H1 (cell line): ENCODE results near the gene HABP4. TPM values are rescaled to one million over a fixed set of nuclear protein-coding genes. Genes with fewer than 3 reads are reported as not detected.

Source experiments
- CTCF ChIA-PET: fragments of 300-600 bp; sonication (Branson Sonifier 250); formaldehyde crosslinking; loops from one replicate; lab custom pipeline; 2021; ENCODE audit not compliant: partially characterized antibody; lab: Charles Lee
- POLR2A ChIA-PET: fragments of 300-600 bp; sonication (Branson Sonifier 250); formaldehyde crosslinking; loops from one replicate; lab custom pipeline; 2021; ENCODE audit warnings: inconsistent platforms; ENCODE audit not compliant: partially characterized antibody; lab: Charles Lee
- DNase-seq, 2 experiments: peaks; one replicate each; pipeline versions ENCODE4 v3.0.0 to v3.0.0-alpha.2; 2010 to 2022; ENCODE audit warnings: low spot score in 2 of 2, low read depth in 1 of 2, mixed read lengths in 1 of 2
- FAIRE-seq: peaks from 2 replicates; lab custom pipeline; 2011; peaks lifted over from hg19 to GRCh38; lab: Jason Lieb, UNC
- H2AFZ ChIP-seq: 2 replicates; pipeline ENCODE4 v1.8.1; 2012; ENCODE audit warnings: low read length, inconsistent platforms
- H2AK5ac ChIP-seq: 2 replicates; pipeline ENCODE4 v1.6.1; 2013; ENCODE audit warnings: low read depth, low read length
- H2BK120ac ChIP-seq: replicated peaks from 2 replicates; pipeline ENCODE3; 2013; ENCODE audit warnings: low read depth, low read length, inconsistent platforms
- H2BK12ac ChIP-seq: 2 replicates; pipeline ENCODE4 v1.6.1; 2013; ENCODE audit warnings: low read depth, low read length
- H2BK15ac ChIP-seq: 2 replicates; pipeline ENCODE4 v1.6.1; 2013; ENCODE audit warnings: low read length
- H2BK20ac ChIP-seq: 2 replicates; pipeline ENCODE4 v1.6.1; 2013; ENCODE audit warnings: low read length
- H2BK5ac ChIP-seq: 2 replicates; pipeline ENCODE4 v1.6.1; 2013; ENCODE audit warnings: low read depth, low read length
- H3K14ac ChIP-seq: 2 replicates; pipeline ENCODE4 v1.6.1; 2013; ENCODE audit warnings: inconsistent platforms; ENCODE audit not compliant: insufficient read length
- H3K18ac ChIP-seq: 2 replicates; pipeline ENCODE4 v1.6.1; 2013; ENCODE audit warnings: low read length; ENCODE audit errors: extremely low read depth
- H3K23ac ChIP-seq: 2 replicates; pipeline ENCODE4 v1.6.1; 2013; ENCODE audit warnings: inconsistent platforms; ENCODE audit not compliant: insufficient read length
- H3K23me2 ChIP-seq: 2 replicates; pipeline ENCODE4 v1.6.1; 2013; ENCODE audit warnings: low read depth, low read length
- H3K27ac ChIP-seq: 2 replicates; pipeline ENCODE4 v1.6.1; 2011; ENCODE audit warnings: low read depth, low read length, inconsistent platforms
- H3K27me3 ChIP-seq, 4 experiments: replicated peaks in 1 of 4; 1 replicate in 1 of 4; 2 replicates in 3 of 4; pipeline versions ENCODE4 v1.6.1 to v1.8.1; 2011 to 2013; ENCODE audit warnings: low read length in 3 of 4, mild to moderate bottlenecking in 3 of 4, inconsistent platforms in 2 of 4, mixed read lengths in 2 of 4, moderate library complexity in 1 of 4; ENCODE audit not compliant: control insufficient read depth in 3 of 4, insufficient read depth in 3 of 4; ENCODE audit errors: extremely low read depth in 1 of 4
- H3K36me3 ChIP-seq, 4 experiments: 2 replicates each; pipeline versions ENCODE4 v1.6.1 to v1.8.1; 2011 to 2013; ENCODE audit warnings: mild to moderate bottlenecking in 4 of 4, low read length in 3 of 4, moderate library complexity in 2 of 4, control low read depth in 1 of 4, inconsistent platforms in 1 of 4; ENCODE audit not compliant: insufficient read depth in 4 of 4, control insufficient read depth in 2 of 4
- H3K4ac ChIP-seq: replicated peaks from 2 replicates; pipeline ENCODE3; 2013; ENCODE audit warnings: low read length, low read depth, mixed read lengths, inconsistent platforms; ENCODE audit not compliant: insufficient read length
- H3K4me1 ChIP-seq, 4 experiments: replicated peaks in 1 of 4; 1 replicate in 1 of 4; 2 replicates in 3 of 4; pipeline versions ENCODE4 v1.6.1 to v1.8.1; 2011 to 2013; ENCODE audit warnings: low read length in 3 of 4, inconsistent platforms in 2 of 4, mixed read lengths in 1 of 4; ENCODE audit not compliant: insufficient read depth in 4 of 4, control insufficient read depth in 3 of 4
- H3K4me2 ChIP-seq, 2 experiments: 2 replicates each; pipeline versions ENCODE4 v1.6.1 to v1.8.1; 2011 to 2013; ENCODE audit warnings: low read depth in 2 of 2, low read length in 2 of 2, control low read depth in 1 of 2, inconsistent platforms in 1 of 2, mild to moderate bottlenecking in 1 of 2; ENCODE audit not compliant: insufficient read depth in 1 of 2
- H3K4me3 ChIP-seq, 4 experiments: fragments of 200-600, 300-600 bp in 1 of 4; sonication (generic), shearing (Covaris generic), sonication (Bioruptor Twin) in 1 of 4; 2 replicates each; pipeline versions ENCODE4 v1.5.1 to v1.8.1; 2011 to 2016; ENCODE audit warnings: low read length in 4 of 4, low read depth in 3 of 4, control low read depth in 2 of 4, inconsistent platforms in 2 of 4, mild to moderate bottlenecking in 2 of 4, mixed read lengths in 1 of 4, moderate library complexity in 1 of 4; ENCODE audit not compliant: insufficient read depth in 2 of 4; ENCODE audit errors: extremely low read depth in 1 of 4
- H3K56ac ChIP-seq: replicated peaks from 2 replicates; pipeline ENCODE3; 2013; ENCODE audit warnings: low read depth, mild to moderate bottlenecking, mixed read lengths, low read length, inconsistent platforms; ENCODE audit not compliant: insufficient read length
- H3K79me1 ChIP-seq: 2 replicates; pipeline ENCODE4 v1.6.1; 2013; ENCODE audit warnings: low read depth, low read length, control low read depth
- H3K79me2 ChIP-seq, 2 experiments: 2 replicates each; pipeline versions ENCODE4 v1.6.1 to v1.8.1; 2012 to 2013; ENCODE audit warnings: low read length in 2 of 2, mild to moderate bottlenecking in 2 of 2, inconsistent platforms in 1 of 2; ENCODE audit not compliant: insufficient read depth in 2 of 2, control insufficient read depth in 1 of 2
- H3K9ac ChIP-seq, 4 experiments: replicated peaks in 1 of 4; 1 replicate in 1 of 4; 2 replicates in 3 of 4; pipeline versions ENCODE4 v1.6.1 to v1.8.1; 2011 to 2013; ENCODE audit warnings: low read depth in 3 of 4, low read length in 3 of 4, control low read depth in 2 of 4, mild to moderate bottlenecking in 2 of 4, moderate library complexity in 2 of 4, inconsistent platforms in 1 of 4; ENCODE audit errors: extremely low read depth in 1 of 4
- H3K9me3 ChIP-seq, 2 experiments: 2 replicates each; pipeline versions ENCODE4 v1.6.1 to v1.8.1; 2012 to 2013; ENCODE audit warnings: mild to moderate bottlenecking in 2 of 2, moderate library complexity in 2 of 2, control low read depth in 1 of 2, inconsistent platforms in 1 of 2, low read depth in 1 of 2, low read length in 1 of 2, mixed read lengths in 1 of 2; ENCODE audit not compliant: insufficient read depth in 2 of 2
- H4K20me1 ChIP-seq, 2 experiments: replicated peaks in 1 of 2; 2 replicates each; pipeline versions ENCODE3 to v1.8.1; 2011 to 2013; ENCODE audit warnings: inconsistent platforms in 2 of 2, low read length in 2 of 2, mild to moderate bottlenecking in 1 of 2; ENCODE audit not compliant: insufficient read depth in 2 of 2, control insufficient read depth in 1 of 2
- H4K5ac ChIP-seq: 2 replicates; pipeline ENCODE4 v1.6.1; 2013; ENCODE audit warnings: low read length, low read depth, mixed read lengths, inconsistent platforms; ENCODE audit not compliant: insufficient read length
- H4K8ac ChIP-seq: 2 replicates; pipeline ENCODE4 v1.8.0; 2013; ENCODE audit warnings: mild to moderate bottlenecking, moderate library complexity, low read length, inconsistent platforms; ENCODE audit not compliant: insufficient read depth; ENCODE audit errors: extremely low read depth
- H4K91ac ChIP-seq: replicated peaks from 2 replicates; pipeline ENCODE3; 2013; ENCODE audit warnings: low read length, mixed read lengths, inconsistent platforms; ENCODE audit not compliant: insufficient read length
- ASH2L ChIP-seq: fragments of 200-600, 300-600 bp; sonication (generic); IDR thresholded peaks from one replicate; pipeline ENCODE4 v1.7.1; 2017; ENCODE audit warnings: low read length
- BACH1 ChIP-seq: IDR thresholded peaks from 2 replicates; pipeline ENCODE4 v1.6.1; 2012; ENCODE audit warnings: low read length, improper control_type of control experiment
- CHD2 ChIP-seq: IDR thresholded peaks from 2 replicates; pipeline ENCODE4 v1.6.1; 2012; ENCODE audit warnings: low read length, improper control_type of control experiment
- FOSL1 ChIP-seq: IDR thresholded peaks from 2 replicates; pipeline ENCODE4 v1.6.1; 2011; ENCODE audit warnings: mild to moderate bottlenecking, low read depth, low read length, moderate library complexity; ENCODE audit not compliant: insufficient read depth
- GTF2F1 ChIP-seq: IDR thresholded peaks from 2 replicates; pipeline ENCODE4 v1.6.1; 2012; ENCODE audit warnings: low read depth, low read length, improper control_type of control experiment, borderline replicate concordance
- KDM1A ChIP-seq: fragments of 200-600, 300-600 bp; sonication (generic); IDR thresholded peaks from 2 replicates; pipeline ENCODE4 v1.7.1; 2016; ENCODE audit warnings: mild to moderate bottlenecking, low read length, borderline replicate concordance
- KDM4A ChIP-seq: IDR thresholded peaks from one replicate; pipeline ENCODE4 v1.7.1; 2012; ENCODE audit warnings: low read depth, mild to moderate bottlenecking, moderate library complexity, low read length, inconsistent platforms; ENCODE audit not compliant: severe bottlenecking
- SAP30 ChIP-seq: fragments of 300-600 bp; sonication (generic); IDR thresholded peaks from 2 replicates; pipeline ENCODE4 v1.7.1; 2012; ENCODE audit warnings: low read length, moderate library complexity, mild to moderate bottlenecking, inconsistent platforms; ENCODE audit not compliant: insufficient read depth, insufficient replicate concordance
- SIRT6 ChIP-seq: IDR thresholded peaks from one replicate; pipeline ENCODE4 v1.7.1; 2012; ENCODE audit warnings: low read length, inconsistent platforms
- TEAD4 ChIP-seq: IDR thresholded peaks from 2 replicates; pipeline ENCODE4 v1.6.1; 2012; ENCODE audit warnings: low read depth, low read length, inconsistent platforms, mixed read lengths
- polyA plus RNA-seq, 7 experiments: library from polyadenylated mRNA; depleted of rRNA in 3 of 7; stranded (reverse) in 5 of 7; unstranded in 2 of 7; fragments of >200 nt in 5 of 7; fragments of 200-250 nt in 2 of 7; gene quantifications; 1 replicate in 5 of 7; 2 replicates in 1 of 7; 4 replicates in 1 of 7; pipeline versions ENCODE4 v1.2.1 to v1.2.3, GENCODE V29; 2011 to 2013; ENCODE audit warnings: missing spikeins in 2 of 7, mixed read lengths in 2 of 7
- total RNA-seq: library from RNA; stranded (reverse); fragmentation: NEBNext Ultra II Directional; extraction: Animal tissue kit (Norgen Biotek cat#: 25700); gene quantifications from 2 replicates; pipeline ENCODE4 v1.2.1, GENCODE V29; 2021

HABP4 gene
- total and polyA plus RNA-seq, 2 of the 8 experiments (the other 6 are each of a cell fraction or from before 2014, with no cell fraction given), result 3.3 to 11.2 TPM

DNA sequence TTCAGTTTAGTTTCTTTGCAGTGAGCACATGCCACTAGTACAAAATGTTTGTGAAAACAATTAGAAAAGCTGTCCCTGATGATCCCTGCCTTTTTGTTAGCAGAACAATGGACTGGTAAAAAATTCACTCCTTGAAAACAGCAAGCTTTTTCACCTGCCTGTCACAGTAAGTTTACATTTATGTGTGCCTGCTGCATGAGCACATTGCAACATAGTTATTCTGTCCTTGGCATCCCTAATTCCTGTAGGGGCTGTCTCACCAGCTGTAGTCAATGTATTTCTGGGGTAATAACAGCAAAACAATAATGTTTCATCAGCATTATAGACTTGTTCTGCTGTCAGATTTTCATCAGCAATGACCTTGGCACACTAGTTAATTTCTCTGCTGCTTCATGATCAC is 20.2 kb upstream of the HABP4 start:
- POLR2A ChIA-PET, result interaction anchor here (1.1 kb wide), 1 partner anchor 10 kb away, joined by 3 read pairs; no protein-coding TSS in a partner anchor
- Histone ChIP-seq H4K5ac (no peak overlapping the region), H4K91ac (no peak overlapping the region), H2BK120ac (no peak overlapping the region), H3K9me3 (no peaks in the 10 kb centered on the region), H2BK20ac (no peak overlapping the region), H2AK5ac (no peak overlapping the region), H3K36me3 (no peaks in the 10 kb centered on the region), H3K27me3 (no peaks in the 10 kb centered on the region), H2BK12ac (no peak overlapping the region), H3K4me3 (no peak overlapping the region), H4K8ac (no peak overlapping the region), H3K4me1 (no peaks in the 10 kb centered on the region), H3K9ac (no peak overlapping the region), H4K20me1 (no peaks in the 10 kb centered on the region), H3K4me2 (no peak overlapping the region), H3K79me2 (no peaks in the 10 kb centered on the region), H3K23me2 (no peaks in the 10 kb centered on the region), H2BK5ac (no peak overlapping the region), H3K23ac (no peak overlapping the region), H3K14ac (no peak overlapping the region), H3K18ac (no peak overlapping the region), H3K56ac (no peak overlapping the region), H3K27ac (no peak overlapping the region), H3K4ac (no peak overlapping the region), H3K79me1 (no peaks in the 10 kb centered on the region), H2BK15ac (no peak overlapping the region), H2AFZ (no peak overlapping the region; the same call in 1 of the 2 replicates)
- peak in 1 of 2 experiments; percentile 7 for DNase-seq
- no peak for FAIRE-seq
- TF ChIP-seq GTF2F1, result no peak
- no peak for TF ChIP-seq TEAD4
- no peak for TF ChIP-seq FOSL1
- TF ChIP-seq KDM4A, result no peak
- no peak for TF ChIP-seq ASH2L
- no peak for TF ChIP-seq SIRT6
- no peak for TF ChIP-seq SAP30
- TF ChIP-seq KDM1A, result no peak
- no peak for TF ChIP-seq BACH1
- TF ChIP-seq CHD2, result no peak
- CTCF ChIA-PET, result interaction anchor here (1.4 kb wide), 1 partner anchor 12 kb away, joined by 4 read pairs; no protein-coding TSS in a partner anchor
